ENCODE results near the gene ITFG1. TPM values are rescaled to one million over a fixed set of nuclear protein-coding genes. Genes with fewer than 3 reads are reported as not detected.
"Not testable (repeated sequence)": the region's sequence is repeated elsewhere in the genome, so short reads cannot be mapped to it uniquely, and the experiment has no call there.

The ITFG1 gene
- total RNA-seq, 1 experiment from 2014 or later = 27.5 TPM

GRCh38 chr16:47463771-47464624 lies 3.1 kb upstream of the ITFG1 start:
- H3K9me3 ChIP-seq (replicated peaks) = no peaks in the 10 kb centered on the region
- H3K4me1 ChIP-seq = no peaks in the 10 kb centered on the region
- DNase-seq = peak in 1 of 2 experiments; percentile 10
- H3K36me3 ChIP-seq = no peaks in the 10 kb centered on the region
- H3K27ac ChIP-seq = no peak overlapping the region
- H3K27me3 ChIP-seq = no peaks in the 10 kb centered on the region
- H3K4me3 ChIP-seq = no peak overlapping the region

- H3K36me3 ChIP-seq = no peaks in the 10 kb centered on the region
- H3K9me3 ChIP-seq (replicated peaks) = no peaks in the 10 kb centered on the region
- peak; percentile 10 to 31 for DNase-seq
- no peaks in the 10 kb centered on the region for H3K4me1 ChIP-seq
- H3K27ac ChIP-seq = peak overlapping the region; percentile 98
- H3K4me3 ChIP-seq = peak overlapping the region; percentile 92
- no peaks in the 10 kb centered on the region for H3K27me3 ChIP-seq
These were observed 869 bp upstream of the ITFG1 start for GRCh38 chr16:47461598-47462266.

GRCh38 chr16:47460359-47460710 lies 528 bp downstream of the ITFG1 start:
- peak in 1 of 2 experiments; percentile 20 for DNase-seq
- Histone ChIP-seq H3K36me3 (no peaks in the 10 kb centered on the region), H3K4me3 (peak overlapping the region; percentile 92), H3K27me3 (no peaks in the 10 kb centered on the region), H3K27ac (peak overlapping the region; percentile 98), H3K9me3 (replicated peaks) (no peaks in the 10 kb centered on the region), H3K4me1 (no peaks in the 10 kb centered on the region)

- DNase-seq = no peak
- Histone ChIP-seq H3K9me3 (replicated peaks) (no peaks in the 10 kb centered on the region), H3K36me3 (no peaks in the 10 kb centered on the region; the same call in 1 of the 2 replicates), H3K27me3 (no peaks in the 10 kb centered on the region), H3K4me3 (peak overlapping the region; percentile 92), H3K4me1 (no peaks in the 10 kb centered on the region), H3K27ac (no peak overlapping the region)
These were observed 1.3 kb downstream of the ITFG1 start for GRCh38 chr16:47459603-47460002.

- Histone ChIP-seq H3K9me3 (replicated peaks) (no peaks in the 10 kb centered on the region), H3K36me3 (no peaks in the 10 kb centered on the region; the same call in 1 of the 2 replicates), H3K27me3 (no peaks in the 10 kb centered on the region), H3K27ac (no peak overlapping the region), H3K4me3 (no peak overlapping the region), H3K4me1 (no peaks in the 10 kb centered on the region)
- DNase-seq = no peak
These were observed 2.5 kb downstream of the ITFG1 start for GRCh38 chr16:47458331-47458730.

GRCh38 chr16:47449788-47450187 lies 11.1 kb downstream of the ITFG1 start:
- no peak for DNase-seq

GRCh38 chr16:47448830-47449575 lies 11.9 kb downstream of the ITFG1 start:
- H3K27ac ChIP-seq = no peak overlapping the region
- no peak for DNase-seq
- no peak overlapping the region for H3K4me3 ChIP-seq
- H3K9me3 ChIP-seq (replicated peaks) = no peaks in the 10 kb centered on the region
- no peaks in the 10 kb centered on the region for H3K4me1 ChIP-seq
- peaks cover 4% of the 10 kb centered on the region; the same call in 1 of the 2 replicates for H3K36me3 ChIP-seq
- no peaks in the 10 kb centered on the region for H3K27me3 ChIP-seq

More at GRCh38 chr16:47449788-47450187, 11.1 kb downstream of the ITFG1 start:
- no peak overlapping the region for H3K4me3 ChIP-seq
- H3K27ac ChIP-seq = no peak overlapping the region
- peaks cover 4% of the 10 kb centered on the region; the same call in 1 of the 2 replicates for H3K36me3 ChIP-seq
- no peaks in the 10 kb centered on the region for H3K27me3 ChIP-seq
- no peaks in the 10 kb centered on the region for H3K4me1 ChIP-seq
- H3K9me3 ChIP-seq (replicated peaks) = no peaks in the 10 kb centered on the region

- Histone ChIP-seq H3K27ac (no peak overlapping the region), H3K9me3 (replicated peaks) (0 out of 2 replicates have a peak, but pooled peaks cover 2% of the 10 kb centered on the region), H3K4me3 (no peak overlapping the region), H3K36me3 (no peaks in the 10 kb centered on the region; the same call in 1 of the 2 replicates), H3K27me3 (no peaks in the 10 kb centered on the region), H3K4me1 (no peaks in the 10 kb centered on the region)
- DNase-seq = no peak
These were observed 14.4 kb downstream of the ITFG1 start for GRCh38 chr16:47446431-47446830.

- not testable (repeated sequence) for DNase-seq; H3K4me3 ChIP-seq; H3K27ac ChIP-seq; H3K4me1 ChIP-seq; H3K9me3 ChIP-seq (replicated peaks); H3K27me3 ChIP-seq; H3K36me3 ChIP-seq
These were observed 18.0 kb downstream of the ITFG1 start for GRCh38 chr16:47442884-47443283.

GRCh38 chr16:47440066-47440465 lies 20.8 kb downstream of the ITFG1 start:
- DNase-seq; H3K4me3 ChIP-seq; H3K27ac ChIP-seq; H3K36me3 ChIP-seq; H3K4me1 ChIP-seq; H3K9me3 ChIP-seq (replicated peaks); H3K27me3 ChIP-seq: not testable (repeated sequence)

- not testable (repeated sequence) for H3K27me3 ChIP-seq; H3K27ac ChIP-seq; DNase-seq; H3K4me1 ChIP-seq; H3K9me3 ChIP-seq (replicated peaks); H3K36me3 ChIP-seq; H3K4me3 ChIP-seq
These were observed 26.6 kb downstream of the ITFG1 start for GRCh38 chr16:47434274-47434673.

GRCh38 chr16:47431960-47432359 lies 28.9 kb downstream of the ITFG1 start:
- H3K36me3 ChIP-seq = peaks cover under 1% of the 10 kb centered on the region; the same call in 1 of the 2 replicates
- H3K27ac ChIP-seq = no peak overlapping the region
- no peaks in the 10 kb centered on the region for H3K9me3 ChIP-seq (replicated peaks)
- H3K27me3 ChIP-seq = no peaks in the 10 kb centered on the region
- DNase-seq = no peak
- no peak overlapping the region for H3K4me3 ChIP-seq
- no peaks in the 10 kb centered on the region for H3K4me1 ChIP-seq

- H3K9me3 ChIP-seq (replicated peaks) = no peaks in the 10 kb centered on the region
- no peaks in the 10 kb centered on the region for H3K4me1 ChIP-seq
- peaks cover 12% of the 10 kb centered on the region; the same call in 1 of the 2 replicates for H3K36me3 ChIP-seq
- no peak for DNase-seq
- H3K27ac ChIP-seq = no peak overlapping the region
- H3K4me3 ChIP-seq = no peak overlapping the region
- no peaks in the 10 kb centered on the region for H3K27me3 ChIP-seq
These were observed 34.1 kb downstream of the ITFG1 start for GRCh38 chr16:47426806-47427205.

GRCh38 chr16:47424846-47425245 lies 36.0 kb downstream of the ITFG1 start:
- peaks cover 12% of the 10 kb centered on the region; the same call in 1 of the 2 replicates for H3K36me3 ChIP-seq
- no peak overlapping the region for H3K4me3 ChIP-seq

GRCh38 chr16:47416869-47417268 lies 44.0 kb downstream of the ITFG1 start:
- Histone ChIP-seq H3K4me1 (no peaks in the 10 kb centered on the region), H3K27ac (no peak overlapping the region), H3K4me3 (no peak overlapping the region), H3K27me3 (no peaks in the 10 kb centered on the region), H3K9me3 (replicated peaks) (no peaks in the 10 kb centered on the region), H3K36me3 (no peaks in the 10 kb centered on the region)
- DNase-seq = no peak

More at GRCh38 chr16:47424846-47425245, 36.0 kb downstream of the ITFG1 start:
- no peaks in the 10 kb centered on the region for H3K4me1 ChIP-seq
- H3K27ac ChIP-seq = no peak overlapping the region
- no peaks in the 10 kb centered on the region for H3K9me3 ChIP-seq (replicated peaks)
- H3K27me3 ChIP-seq = no peaks in the 10 kb centered on the region
- no peak for DNase-seq

Data from SJCRH30 (cell line).